Measurements from ENCODE around the gene FBLN7.

DNA sequence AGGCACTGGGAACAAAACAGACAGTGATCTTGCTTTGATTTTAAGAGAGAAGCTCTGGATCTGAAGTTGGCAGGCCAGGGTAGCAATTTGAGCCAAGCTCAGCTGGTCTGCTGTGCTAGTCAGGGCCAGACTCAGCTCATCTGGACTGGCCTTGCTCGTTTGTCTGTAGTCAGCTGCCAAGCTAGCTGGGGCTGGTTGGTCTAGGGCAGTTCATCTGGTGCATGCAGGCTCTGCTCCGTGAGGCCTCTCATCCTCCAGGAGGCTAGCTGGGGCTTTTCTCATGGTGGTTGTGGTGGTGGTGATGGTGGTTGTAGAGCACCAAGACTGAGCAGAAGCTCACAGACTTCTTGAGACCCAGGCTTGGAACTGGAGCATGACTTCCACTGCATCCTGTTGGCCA lies 10.3 kb downstream of the FBLN7 start:
- TF ChIP-seq, protein P1, sequence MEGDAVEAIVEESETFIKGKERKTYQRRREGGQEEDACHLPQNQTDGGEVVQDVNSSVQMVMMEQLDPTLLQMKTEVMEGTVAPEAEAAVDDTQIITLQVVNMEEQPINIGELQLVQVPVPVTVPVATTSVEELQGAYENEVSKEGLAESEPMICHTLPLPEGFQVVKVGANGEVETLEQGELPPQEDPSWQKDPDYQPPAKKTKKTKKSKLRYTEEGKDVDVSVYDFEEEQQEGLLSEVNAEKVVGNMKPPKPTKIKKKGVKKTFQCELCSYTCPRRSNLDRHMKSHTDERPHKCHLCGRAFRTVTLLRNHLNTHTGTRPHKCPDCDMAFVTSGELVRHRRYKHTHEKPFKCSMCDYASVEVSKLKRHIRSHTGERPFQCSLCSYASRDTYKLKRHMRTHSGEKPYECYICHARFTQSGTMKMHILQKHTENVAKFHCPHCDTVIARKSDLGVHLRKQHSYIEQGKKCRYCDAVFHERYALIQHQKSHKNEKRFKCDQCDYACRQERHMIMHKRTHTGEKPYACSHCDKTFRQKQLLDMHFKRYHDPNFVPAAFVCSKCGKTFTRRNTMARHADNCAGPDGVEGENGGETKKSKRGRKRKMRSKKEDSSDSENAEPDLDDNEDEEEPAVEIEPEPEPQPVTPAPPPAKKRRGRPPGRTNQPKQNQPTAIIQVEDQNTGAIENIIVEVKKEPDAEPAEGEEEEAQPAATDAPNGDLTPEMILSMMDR (IDR thresholded peaks at IDR 0.05; ENCODE audit: poor library complexity), result no peak
- TF ChIP-seq EZH2 (IDR thresholded peaks at IDR 0.05; ENCODE audit: borderline replicate concordance) (no peak), EZH2phosphoT487 (IDR thresholded peaks at IDR 0.05; ENCODE audit: low read depth, severe bottlenecking, unreplicated experiment) (no peak)

Data from hepatocyte (in vitro differentiated cells).